Occipital lobe (tissue), 2 donors: ENCODE results near the gene PANX2. TPM values are rescaled to one million over a fixed set of nuclear protein-coding genes. Genes with fewer than 3 reads are reported as not detected.
"Not testable (repeated sequence)": the region's sequence is repeated elsewhere in the genome, so short reads cannot be mapped to it uniquely, and the experiment has no call there.

Experiments used
- DNase-seq: peaks from one replicate; lab custom pipeline; 2025; lab: John Stamatoyannopoulos, UW
- total RNA-seq: library from RNA; depleted of rRNA; stranded (reverse); fragments of >200 nt; gene quantifications from one replicate; pipeline ENCODE4 v1.2.3, GENCODE V29; 2014

Gene PANX2
- total RNA-seq, 1 donor from 2014 or later, result 3.1 TPM

- DNase-seq, result no peak
These were observed 27.5 kb downstream of the PANX2 start for GRCh38 chr22:50197856-50198623.

GRCh38 chr22:50198624-50199017, 28.1 kb downstream of the PANX2 start:
- DNase-seq, result no peak

GRCh38 chr22:50199251-50199721, 28.8 kb downstream of the PANX2 start:
- DNase-seq, result no peak

DNA sequence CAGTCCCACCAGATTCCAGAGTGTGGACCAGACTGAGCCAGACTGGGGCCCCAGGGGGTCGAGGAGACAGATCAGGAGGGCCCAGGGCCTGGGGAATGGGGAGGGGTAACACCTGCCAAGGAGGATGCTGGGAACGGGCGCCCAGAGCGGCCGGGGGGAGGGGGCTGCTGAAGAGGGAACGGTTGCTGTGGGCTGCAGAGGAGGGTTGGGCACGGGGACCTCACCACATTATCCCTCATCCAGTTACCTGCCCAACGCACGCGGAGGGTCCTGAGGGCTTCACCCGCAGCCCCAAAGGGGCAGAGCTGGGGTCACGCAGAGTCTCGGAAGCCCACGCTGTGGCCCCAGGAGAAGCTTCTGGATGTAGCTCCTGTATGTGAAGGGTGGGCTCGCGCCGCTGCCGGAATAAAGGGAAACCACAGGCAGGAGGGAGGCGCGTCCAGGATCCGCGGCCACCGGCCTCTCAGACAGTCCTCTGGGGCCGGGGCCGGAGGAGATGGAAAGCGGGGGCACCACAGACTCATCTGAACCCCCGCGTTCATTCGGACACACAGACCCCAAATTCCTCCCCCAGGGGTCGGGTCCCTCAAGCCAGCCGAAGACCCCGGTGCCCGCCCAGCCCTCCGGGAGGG, 29.4 kb downstream of the PANX2 start:
- no peak for DNase-seq

DNA sequence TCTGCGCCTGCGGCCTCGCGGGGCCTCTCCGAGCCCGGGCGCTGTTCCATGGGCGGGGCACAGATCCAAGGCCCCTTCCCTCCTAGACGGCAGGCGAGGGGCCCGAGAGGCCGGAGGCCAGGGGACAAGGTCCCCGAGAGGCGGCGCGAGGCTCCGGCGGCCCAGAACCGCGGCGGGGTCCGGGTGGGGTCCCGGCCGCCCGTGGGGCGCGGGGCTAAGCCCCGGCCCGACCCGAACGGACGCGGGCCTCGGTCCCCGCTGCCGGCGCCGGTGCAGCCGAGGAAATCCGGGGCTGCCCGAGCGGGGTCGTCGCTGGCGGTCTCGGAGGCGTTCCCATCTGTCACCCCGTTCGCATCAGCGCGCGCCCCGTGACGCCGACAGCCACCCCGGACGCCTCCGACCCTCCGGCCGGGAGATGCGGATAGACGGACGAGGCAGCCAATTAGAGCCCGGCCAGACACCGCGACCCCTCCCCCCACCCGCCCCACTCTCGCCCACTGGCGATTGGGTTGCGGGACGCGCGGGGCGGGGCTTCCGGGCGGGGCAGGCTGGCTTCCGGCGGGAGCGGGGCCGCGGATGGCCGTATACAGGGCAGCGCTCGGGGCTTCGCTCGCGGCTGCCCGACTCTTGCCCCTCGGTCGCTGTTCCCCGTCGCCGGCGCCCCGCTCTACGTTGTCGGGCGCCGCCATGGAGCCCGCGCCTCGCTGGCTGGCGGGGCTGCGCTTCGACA, 30.1 kb downstream of the PANX2 start, which contains the start of gene SELENOO:
Gene SELENOO (plus strand): TSS at position 551 of the 730 bp plus-strand sequence. CDS start 26 bp downstream, at position 577.
- DNase-seq, result peak; percentile 94

GRCh38 chr22:50201191-50202129, 30.9 kb downstream of the PANX2 start:
- no peak for DNase-seq

DNA sequence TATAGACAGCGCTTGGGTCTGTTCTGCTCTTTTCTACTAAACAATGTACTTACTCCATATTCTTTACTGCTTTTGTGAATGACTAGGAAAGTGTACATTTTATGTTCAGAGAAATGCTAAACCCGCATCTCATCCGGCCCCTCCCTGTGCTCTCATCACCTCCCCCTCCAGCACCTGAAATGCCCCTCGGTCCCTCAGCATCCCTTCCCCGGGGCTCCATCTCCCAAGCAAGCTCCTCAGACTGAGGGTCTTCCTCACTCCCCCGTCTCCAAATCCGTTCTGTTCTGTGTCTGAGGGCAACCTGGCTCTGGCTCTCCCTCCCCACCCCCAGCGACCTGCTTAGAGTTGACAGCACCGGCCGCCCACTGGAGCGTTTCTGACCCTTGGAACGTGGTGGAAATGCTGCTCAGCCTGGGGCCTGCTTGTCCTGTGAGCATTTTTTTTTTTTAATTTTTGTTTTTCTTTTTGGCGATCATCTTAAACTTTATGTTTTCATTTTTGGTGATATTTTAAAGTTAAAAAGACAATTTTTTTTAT, 31.7 kb downstream of the PANX2 start:
- DNase-seq, result no peak

DNA sequence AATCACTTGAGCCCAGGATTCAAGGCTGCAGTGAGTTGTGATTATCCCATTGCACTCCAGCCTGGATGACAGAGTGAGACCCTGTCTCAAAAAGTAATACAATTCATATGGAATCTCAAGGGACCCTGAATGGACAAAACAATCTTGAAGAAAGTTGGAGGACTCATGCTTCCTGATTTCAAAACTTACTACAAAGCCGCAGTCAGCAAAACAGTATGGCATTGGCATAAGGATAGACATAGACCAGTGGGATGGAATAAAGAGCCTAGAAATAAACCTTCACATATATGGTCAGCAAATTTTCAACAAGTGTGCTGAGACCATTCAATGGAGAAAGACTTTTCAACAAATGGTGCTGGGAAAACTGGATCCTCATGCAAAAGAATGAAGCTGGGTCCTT, 32.8 kb downstream of the PANX2 start:
- DNase-seq, result no peak

- no peak for DNase-seq
These were observed 34.0 kb downstream of the PANX2 start for GRCh38 chr22:50204571-50204970.

DNA sequence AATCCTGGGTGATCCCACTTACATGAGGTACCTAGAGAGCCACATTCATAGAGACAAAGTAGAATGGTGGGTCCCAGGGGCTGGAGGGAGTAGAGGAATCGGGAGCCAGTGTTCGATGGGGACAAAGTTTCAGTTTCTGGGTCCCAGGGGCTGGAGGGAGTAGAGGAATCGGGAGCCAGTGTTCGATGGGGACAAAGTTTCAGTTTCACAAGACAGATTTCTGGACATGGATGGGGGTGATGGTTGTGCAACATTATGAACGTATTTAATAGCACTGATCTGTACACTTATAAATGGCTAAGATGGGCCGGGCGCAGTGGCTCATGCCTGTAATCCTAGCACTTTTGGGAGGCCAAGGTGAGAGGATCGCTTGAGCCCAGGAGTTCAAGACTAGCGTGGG, 34.5 kb downstream of the PANX2 start:
- DNase-seq, result not testable (repeated sequence)

- no peak for DNase-seq
These were observed 35.4 kb downstream of the PANX2 start for GRCh38 chr22:50205781-50206569.

- DNase-seq, result no peak
These were observed 36.1 kb downstream of the PANX2 start for GRCh38 chr22:50206599-50206998.

DNA sequence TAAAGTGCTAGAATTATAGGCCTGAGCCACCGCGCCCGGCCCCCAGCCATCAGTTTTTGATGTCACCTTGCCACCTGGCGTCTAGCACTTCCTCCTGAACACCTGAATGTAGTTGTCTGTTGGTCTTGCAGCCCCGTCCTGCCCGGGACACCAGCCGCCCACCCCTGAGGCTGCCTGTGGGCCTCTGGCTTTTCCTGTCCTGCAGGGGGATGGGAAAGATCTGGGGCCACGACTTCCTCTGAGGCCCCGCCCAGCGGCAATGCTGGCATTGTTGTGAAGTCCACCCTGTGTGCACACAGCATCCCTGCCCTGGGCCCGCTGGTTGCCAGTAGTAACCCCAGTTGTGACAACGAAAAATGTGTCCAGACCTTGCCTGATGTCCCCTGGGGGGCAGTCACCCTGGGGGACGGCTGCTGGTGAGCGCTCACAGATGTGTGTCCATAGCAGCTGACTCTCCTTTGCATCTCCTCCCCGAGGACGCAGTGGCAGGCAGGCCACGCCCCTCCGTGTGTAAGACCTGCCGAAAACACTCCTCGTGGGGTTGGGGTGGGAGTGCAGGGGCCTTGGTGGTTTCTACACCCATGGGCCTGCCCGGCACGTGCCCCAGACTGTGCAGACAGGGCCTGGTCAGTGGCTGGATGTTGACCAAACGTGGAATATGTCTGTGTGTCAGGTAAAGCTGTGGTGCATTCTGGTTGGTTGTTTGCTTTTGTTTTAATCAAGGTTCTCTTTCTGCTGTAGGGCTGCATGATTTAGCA, 37.0 kb downstream of the PANX2 start:
- no peak for DNase-seq

DNA sequence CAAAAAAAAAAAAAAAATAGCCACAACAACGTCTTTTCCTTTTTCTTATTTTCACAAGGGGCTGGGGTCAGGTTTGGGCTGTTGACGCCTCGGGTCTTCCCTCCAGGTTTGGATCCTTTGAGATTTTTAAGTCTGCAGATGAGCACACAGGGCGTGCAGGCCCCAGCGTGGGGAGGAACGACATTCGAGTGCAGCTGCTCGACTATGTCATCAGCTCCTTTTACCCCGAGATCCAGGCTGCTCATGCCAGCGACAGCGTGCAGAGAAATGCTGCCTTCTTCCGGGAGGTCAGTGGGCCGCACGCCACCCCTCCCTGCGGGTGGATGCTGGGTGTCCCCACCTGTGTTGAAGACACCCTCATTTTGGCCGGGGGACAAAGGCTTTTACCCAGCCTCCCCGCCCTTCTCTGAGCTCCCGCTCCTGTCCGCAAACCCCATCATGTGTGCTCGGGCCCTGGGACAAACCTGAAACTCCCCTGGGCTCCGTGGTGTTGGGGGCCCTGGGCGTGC, 38.0 kb downstream of the PANX2 start:
- no peak for DNase-seq

- no peak for DNase-seq
These were observed 38.7 kb downstream of the PANX2 start for GRCh38 chr22:50208939-50209892.

GRCh38 chr22:50209893-50210292, 39.4 kb downstream of the PANX2 start:
- no peak for DNase-seq

DNA sequence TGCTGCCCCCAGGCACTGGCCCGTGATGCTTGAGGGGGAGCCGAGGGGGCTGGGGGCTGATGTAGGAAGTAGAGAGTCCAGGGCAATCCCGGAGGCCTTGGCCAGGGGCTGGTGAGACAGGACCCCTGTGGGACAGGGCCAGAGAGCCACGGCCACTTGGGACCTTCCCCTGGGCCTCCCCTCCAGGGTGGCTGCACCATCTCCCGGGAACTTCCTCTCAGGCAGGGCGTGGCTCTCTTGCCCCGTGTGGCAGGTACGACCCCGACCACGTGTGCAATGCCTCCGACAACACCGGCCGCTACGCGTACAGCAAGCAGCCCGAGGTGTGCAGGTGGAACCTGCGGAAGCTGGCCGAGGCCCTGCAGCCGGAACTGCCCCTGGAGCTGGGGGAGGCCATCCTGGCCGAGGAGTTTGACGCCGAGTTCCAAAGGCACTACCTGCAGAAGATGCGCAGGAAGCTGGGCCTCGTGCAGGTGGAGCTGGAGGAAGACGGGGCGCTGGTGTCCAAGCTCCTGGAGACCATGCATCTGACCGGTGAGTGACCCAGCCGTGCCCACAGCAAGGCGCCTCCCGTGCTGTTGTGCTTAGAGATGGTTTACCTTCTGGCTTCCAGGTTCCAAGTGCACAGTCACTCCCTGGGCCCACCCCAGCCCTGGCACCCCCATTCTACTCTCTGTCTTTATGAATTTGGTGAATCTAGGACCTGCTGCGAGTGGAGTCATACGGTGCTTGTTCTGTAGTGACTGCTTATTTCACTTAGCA, 40.0 kb downstream of the PANX2 start:
- DNase-seq, result no peak
